T-cell (primary cell): ENCODE measurements around the gene GTF2H1. TPM values are rescaled to one million over a fixed set of nuclear protein-coding genes. Genes with fewer than 3 reads are reported as not detected.

Experiments used
- ATAC-seq, 4 experiments: fragments of 200-7000 bp in 3 of 4; fragments of 150-1000 bp in 1 of 4; cut with Tn5 transposase; replicated peaks in 1 of 4; 1 replicate in 3 of 4; 2 replicates in 1 of 4; pipeline ENCODE4 v1.10.0; 2021; ENCODE audit warnings: moderate library complexity in 3 of 4, mild to moderate bottlenecking in 2 of 4, moderate number of reproducible peaks in 1 of 4
- CTCF ChIA-PET, 2 donors: fragments of 300-600 bp; sonication (Branson Sonifier 250); formaldehyde crosslinking; loops; one replicate each; lab custom pipeline; 2022; ENCODE audit warnings: antibody characterized with exemption in 2 of 2; lab: Charles Lee
- POLR2A ChIA-PET, 2 donors: fragments of 300-600 bp; sonication (Branson Sonifier 250); formaldehyde crosslinking; loops; one replicate each; lab custom pipeline; 2022; ENCODE audit warnings: antibody characterized with exemption in 2 of 2; lab: Charles Lee
- DNase-seq, 35 experiments: peaks; one replicate each; pipeline versions ENCODE4 v3.0.0 to v3.0.0-alpha.2; 2013 to 2023
- H3K27ac ChIP-seq: one replicate; pipeline ENCODE4 v1.5.1; 2013; ENCODE audit warnings: low read length
- H3K27me3 ChIP-seq, 2 experiments: replicated peaks in 1 of 2; 1 replicate in 1 of 2; 2 replicates in 1 of 2; pipeline versions ENCODE4 v1.6.1 to v1.7.0; 2013; ENCODE audit warnings: low read length in 1 of 2, mixed read lengths in 1 of 2; ENCODE audit not compliant: control insufficient read depth in 2 of 2, insufficient read depth in 2 of 2; ENCODE audit errors: extremely low read depth in 1 of 2
- H3K36me3 ChIP-seq, 2 donors: 1 replicate in 1 of 2; 2 replicates in 1 of 2; pipeline versions ENCODE4 v1.6.1 to v1.7.0; 2013; ENCODE audit warnings: low read length in 1 of 2; ENCODE audit not compliant: control insufficient read depth in 2 of 2, insufficient read depth in 1 of 2; ENCODE audit errors: extremely low read depth in 1 of 2
- H3K4me1 ChIP-seq, 2 experiments: 1 replicate in 1 of 2; 2 replicates in 1 of 2; pipeline versions ENCODE4 v1.6.1 to v1.7.0; 2013; ENCODE audit warnings: low read length in 2 of 2, mixed read lengths in 1 of 2; ENCODE audit not compliant: insufficient read depth in 2 of 2, control insufficient read depth in 1 of 2; ENCODE audit errors: extremely low read depth in 1 of 2
- H3K4me3 ChIP-seq, 2 donors: 1 replicate in 1 of 2; 2 replicates in 1 of 2; pipeline versions ENCODE4 v1.5.1 to v1.7.0; 2013; ENCODE audit warnings: mild to moderate bottlenecking in 2 of 2, low read length in 1 of 2, moderate library complexity in 1 of 2; ENCODE audit not compliant: control insufficient read depth in 1 of 2; ENCODE audit errors: extremely low read depth in 1 of 2
- H3K9me3 ChIP-seq: 2 replicates; pipeline ENCODE4 v1.7.0; 2013
- H3K27ac Mint-ChIP-seq, 2 donors: one replicate each; pipeline ENCODE4 v1.8.0; 2020 to 2021; ENCODE audit warnings: mild to moderate bottlenecking in 2 of 2, mixed read lengths in 2 of 2
- H3K27me3 Mint-ChIP-seq, 2 donors: one replicate each; pipeline ENCODE4 v1.8.0; 2021 to 2022; ENCODE audit warnings: mixed read lengths in 2 of 2
- H3K36me3 Mint-ChIP-seq: one replicate; pipeline ENCODE4 v1.8.0; 2021; ENCODE audit warnings: mixed read lengths
- H3K4me1 Mint-ChIP-seq, 3 donors: one replicate each; pipeline ENCODE4 v1.8.0; 2020 to 2022; ENCODE audit warnings: mixed read lengths in 3 of 3, mild to moderate bottlenecking in 1 of 3
- H3K4me3 Mint-ChIP-seq, 3 donors: one replicate each; pipeline ENCODE4 v1.8.0; 2020 to 2022; ENCODE audit warnings: mild to moderate bottlenecking in 3 of 3, mixed read lengths in 3 of 3, moderate library complexity in 3 of 3
- H3K9me3 Mint-ChIP-seq, 3 donors: one replicate each; pipeline ENCODE4 v1.8.0; 2020 to 2022; ENCODE audit warnings: mixed read lengths in 3 of 3
- WGBS: methylation state at CpG from one replicate; pipeline ENCODE4 v1.1.5; 2013; ENCODE audit warnings: missing lambda C conversion rate; ENCODE audit not compliant: insufficient coverage; 5-methylcytosine and 5-hydroxymethylcytosine counted together
- total RNA-seq, 35 experiments: library from RNA in 6 of 35; stranded (reverse) in 6 of 35; fragments of 120-200 nt in 1 of 35; gene quantifications; one replicate each; pipeline versions ENCODE4 v1.2.1 to v1.2.4 and lab custom pipeline; 2013 to 2026

GTF2H1 gene
- total RNA-seq, 5 donors from 2014 or later (not counting 1 experiment from before 2014, with no cell fraction given), result 25.9 to 44.8 (median 37.5) TPM

- no peaks in the 10 kb centered on the region for H3K9me3 ChIP-seq
- DNase-seq (no peak), ATAC-seq (no peak)
- H3K4me1 ChIP-seq, result peaks cover 0 to 2% of the 10 kb centered on the region in 2 experiments
- Mint-ChIP-seq H3K27me3 (no peaks in the 10 kb centered on the region), H3K4me3 (no peak overlapping the region), H3K27ac (peak overlapping the region in 1 of 2 donors; percentile 44), H3K4me1 (peaks cover 2 to 20% (median 5%) of the 10 kb centered on the region in 3 donors), H3K9me3 (no peaks in the 10 kb centered on the region), H3K36me3 (peaks cover 32% of the 10 kb centered on the region)
- no peak overlapping the region for H3K4me3 ChIP-seq
- H3K36me3 ChIP-seq, result peaks cover 0 to 53% of the 10 kb centered on the region in 2 donors
- no peaks in the 10 kb centered on the region for H3K27me3 ChIP-seq
- no CpG with 5 or more reads among the region's 4 CpGs for WGBS
- POLR2A ChIA-PET, result interaction anchor here (0.6 to 0.7 kb wide), 2 partner anchors 18 to 48 kb away, joined by 3 to 8 read pairs; no protein-coding TSS in a partner anchor
- H3K27ac ChIP-seq, result no peak overlapping the region
- CTCF ChIA-PET, result no interaction called here
These were observed 43.4 kb downstream of the GTF2H1 start for GRCh38 chr11:18365741-18366140.

GRCh38 chr11:18366286-18366685, 43.9 kb downstream of the GTF2H1 start:
- ATAC-seq (no peak), DNase-seq (no peak)
- ChIA-PET POLR2A (interaction anchor here (0.6 to 0.7 kb wide), 2 partner anchors 17 to 47 kb away, joined by 3 to 8 read pairs; no protein-coding TSS in a partner anchor), CTCF (no interaction called here)
- H3K27me3 ChIP-seq, result no peaks in the 10 kb centered on the region
- H3K4me3 ChIP-seq, result no peak overlapping the region
- WGBS, result 58% methylated on average over 3 of the region's 4 CpGs
- Mint-ChIP-seq H3K36me3 (peaks cover 29% of the 10 kb centered on the region), H3K9me3 (no peaks in the 10 kb centered on the region), H3K27me3 (no peaks in the 10 kb centered on the region), H3K27ac (peak overlapping the region in 1 of 2 donors; percentile 86), H3K4me3 (no peak overlapping the region), H3K4me1 (peaks cover 2 to 20% (median 5%) of the 10 kb centered on the region in 3 donors)
- H3K27ac ChIP-seq, result no peak overlapping the region
- peaks cover 0 to 2% of the 10 kb centered on the region in 2 experiments for H3K4me1 ChIP-seq
- no peaks in the 10 kb centered on the region for H3K9me3 ChIP-seq
- H3K36me3 ChIP-seq, result peaks cover 0 to 48% of the 10 kb centered on the region in 2 donors

- no CpG with 5 or more reads among the region's 3 CpGs for WGBS
- peaks cover 2 to 20% (median 5%) of the 10 kb centered on the region in 3 donors for H3K4me1 Mint-ChIP-seq
- H3K4me3 ChIP-seq, result no peak overlapping the region
- DNase-seq, result no peak
- H3K27ac ChIP-seq, result no peak overlapping the region
- ChIA-PET POLR2A (no interaction called here), CTCF (interaction anchor here (0.5 to 0.8 kb wide), 2 partner anchors 9 to 27 kb away, joined by 3 to 11 read pairs; partner anchors contain the start of gene LDHA (in 1 of the 2))
- H3K36me3 ChIP-seq, result peaks cover 0 to 39% of the 10 kb centered on the region in 2 donors
- no peaks in the 10 kb centered on the region for H3K27me3 Mint-ChIP-seq
- H3K9me3 ChIP-seq, result no peaks in the 10 kb centered on the region
- H3K4me1 ChIP-seq, result peaks cover 0 to 2% of the 10 kb centered on the region in 2 experiments
- no peak for ATAC-seq
- H3K9me3 Mint-ChIP-seq, result no peaks in the 10 kb centered on the region
- no peak overlapping the region for H3K4me3 Mint-ChIP-seq
- no peaks in the 10 kb centered on the region for H3K27me3 ChIP-seq
- peak overlapping the region in 1 of 2 donors; percentile 51 for H3K27ac Mint-ChIP-seq
- peaks cover 29% of the 10 kb centered on the region for H3K36me3 Mint-ChIP-seq
These were observed 45.1 kb downstream of the GTF2H1 start for GRCh38 chr11:18367431-18367830.

GRCh38 chr11:18368221-18368620, 45.9 kb downstream of the GTF2H1 start:
- peaks cover 2 to 20% (median 5%) of the 10 kb centered on the region in 3 donors for H3K4me1 Mint-ChIP-seq
- H3K36me3 Mint-ChIP-seq, result peaks cover 28% of the 10 kb centered on the region
- WGBS, result no CpG with 5 or more reads among the region's 2 CpGs
- ATAC-seq, result no peak
- POLR2A ChIA-PET, result interaction anchor here (0.6 to 0.9 kb wide), 2 partner anchors 16 to 26 kb away, joined by 3 to 4 read pairs; partner anchors contain the start of gene LDHA (in 1 of the 2)
- no peak for DNase-seq
- no peaks in the 10 kb centered on the region for H3K27me3 Mint-ChIP-seq
- H3K4me3 ChIP-seq, result no peak overlapping the region
- H3K27ac Mint-ChIP-seq, result peak overlapping the region in 1 of 2 donors; percentile 60
- peaks cover 0 to 34% of the 10 kb centered on the region in 2 donors for H3K36me3 ChIP-seq
- H3K27me3 ChIP-seq, result no peaks in the 10 kb centered on the region
- no peaks in the 10 kb centered on the region for H3K9me3 Mint-ChIP-seq
- peaks cover 0 to 2% of the 10 kb centered on the region in 2 experiments for H3K4me1 ChIP-seq
- H3K9me3 ChIP-seq, result no peaks in the 10 kb centered on the region
- CTCF ChIA-PET, result no interaction called here
- H3K4me3 Mint-ChIP-seq, result no peak overlapping the region
- no peak overlapping the region for H3K27ac ChIP-seq

GRCh38 chr11:18369398-18369797, 47.0 kb downstream of the GTF2H1 start:
- H3K27ac ChIP-seq, result no peak overlapping the region
- no peaks in the 10 kb centered on the region for H3K9me3 Mint-ChIP-seq
- ATAC-seq, result no peak
- H3K27me3 Mint-ChIP-seq, result no peaks in the 10 kb centered on the region
- H3K4me1 ChIP-seq, result peaks cover 0 to 2% of the 10 kb centered on the region in 2 experiments
- no peak overlapping the region for H3K4me3 Mint-ChIP-seq
- no peaks in the 10 kb centered on the region for H3K9me3 ChIP-seq
- H3K36me3 ChIP-seq, result peaks cover 0 to 23% of the 10 kb centered on the region in 2 donors
- peak overlapping the region; percentile 16 to 61 for H3K27ac Mint-ChIP-seq
- no peaks in the 10 kb centered on the region for H3K27me3 ChIP-seq
- ChIA-PET POLR2A (interaction anchor here in 1 of 2 donors (0.6 kb wide), 1 partner anchor 163 kb away, joined by 3 read pairs; no protein-coding TSS in a partner anchor), CTCF (no interaction called here)
- WGBS, result no CpG with 5 or more reads among the region's 2 CpGs
- DNase-seq, result no peak
- peaks cover 2 to 20% (median 5%) of the 10 kb centered on the region in 3 donors for H3K4me1 Mint-ChIP-seq
- no peak overlapping the region for H3K4me3 ChIP-seq
- H3K36me3 Mint-ChIP-seq, result peaks cover 21% of the 10 kb centered on the region

GRCh38 chr11:18371279-18371678, 48.9 kb downstream of the GTF2H1 start:
- no peak overlapping the region for H3K27ac Mint-ChIP-seq
- H3K27me3 ChIP-seq, result no peaks in the 10 kb centered on the region
- CTCF ChIA-PET, result interaction anchor here in 1 of 2 donors (0.8 kb wide), 1 partner anchor 709 kb away, joined by 3 read pairs; no protein-coding TSS in a partner anchor

More at GRCh38 chr11:18371279-18371678, 48.9 kb downstream of the GTF2H1 start:
- Mint-ChIP-seq H3K9me3 (no peaks in the 10 kb centered on the region), H3K4me1 (peaks cover 2 to 14% (median 9%) of the 10 kb centered on the region in 3 donors), H3K4me3 (no peak overlapping the region), H3K27me3 (no peaks in the 10 kb centered on the region), H3K36me3 (peaks cover 10% of the 10 kb centered on the region)
- DNase-seq, result no peak
- Histone ChIP-seq H3K4me3 (no peak overlapping the region), H3K36me3 (peaks cover 0 to 10% of the 10 kb centered on the region in 2 donors), H3K4me1 (peaks cover 0 to under 1% of the 10 kb centered on the region in 2 experiments), H3K27ac (no peak overlapping the region), H3K9me3 (no peaks in the 10 kb centered on the region)
- POLR2A ChIA-PET, result interaction anchor here in 1 of 2 donors (0.5 to 0.7 kb wide), 2 partner anchors 27 to 79 kb away, joined by 4 read pairs; no protein-coding TSS in a partner anchor
- ATAC-seq, result no peak
- no CpG with 5 or more reads among the region's 2 CpGs for WGBS
